Esophagus mucosa (tissue), 1 donor: Measurements from ENCODE around the gene RCVRN. TPM values are rescaled to one million over a fixed set of nuclear protein-coding genes. Genes with fewer than 3 reads are reported as not detected.

Experiments
- total RNA-seq: library from RNA; stranded (reverse); gene quantifications from one replicate; pipeline ENCODE4 v1.2.4, GENCODE V29; 2023
- donor health status: DM: yes; HTN: yes; CAD: no.

RCVRN gene
- total RNA-seq, 1 donor from 2014 or later: not detected

Other genes with a start within 250 kb of the RCVRN start
- gene DHRS7C, start 113.7 kb downstream of the RCVRN start, total RNA-seq: not detected
- gene GSG1L2, start 83.2 kb downstream of the RCVRN start, total RNA-seq: not detected
- gene GLP2R, start 79.3 kb downstream of the RCVRN start, total RNA-seq: not detected